Stimulated activated CD8-positive, alpha-beta memory T cell treated with anti-CD3 and anti-CD28 coated beads, Interleukin-4, amount 100 ng/mL, for 1 hour (primary cell): ENCODE measurements around the gene TEX19.
"Not testable (repeated sequence)": the region's sequence is repeated elsewhere in the genome, so short reads cannot be mapped to it uniquely, and the experiment has no call there.

Experiments
- DNase-seq, 2 donors: peaks; one replicate each; pipeline ENCODE4 v3.0.0-alpha.2; 2020; ENCODE audit warnings: low read depth in 2 of 2, low spot score in 1 of 2

The TEX19 gene

GRCh38 chr17:82406131-82406671 is 47.2 kb downstream of the TEX19 start:
- DNase-seq, result no peak

GRCh38 chr17:82407255-82407654 is 48.2 kb downstream of the TEX19 start:
- no peak for DNase-seq

DNA sequence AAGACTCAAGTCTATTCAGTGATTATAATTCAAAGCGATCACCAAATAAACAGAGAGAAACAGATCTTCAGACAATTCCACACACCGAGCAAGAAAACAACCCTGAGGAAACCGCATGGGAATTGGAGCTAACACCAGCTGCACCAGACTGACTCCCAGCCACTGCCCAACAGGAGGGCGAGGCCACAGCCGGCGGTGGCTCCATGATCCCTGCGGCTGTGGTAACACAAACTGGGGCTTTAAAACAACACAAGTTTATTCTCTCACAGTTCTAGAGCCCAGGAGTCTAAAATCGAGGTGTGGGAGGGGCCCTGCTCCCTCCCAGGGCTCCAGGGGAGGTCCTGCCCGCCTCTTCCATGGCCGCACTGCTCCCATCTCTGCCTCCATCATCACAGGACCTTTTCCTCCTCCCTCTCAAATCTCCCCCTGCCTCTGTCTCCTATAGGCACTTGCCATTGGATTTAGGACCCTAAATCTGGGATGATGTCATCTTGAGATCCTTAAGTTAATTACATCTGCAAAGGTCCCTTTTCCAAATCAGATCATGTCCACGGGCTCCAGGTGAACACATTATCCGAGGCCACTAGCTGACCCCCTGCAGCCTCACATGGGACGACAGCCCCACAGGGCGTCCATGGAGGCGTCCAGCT is 49.4 kb downstream of the TEX19 start:
- DNase-seq, result no peak

DNA sequence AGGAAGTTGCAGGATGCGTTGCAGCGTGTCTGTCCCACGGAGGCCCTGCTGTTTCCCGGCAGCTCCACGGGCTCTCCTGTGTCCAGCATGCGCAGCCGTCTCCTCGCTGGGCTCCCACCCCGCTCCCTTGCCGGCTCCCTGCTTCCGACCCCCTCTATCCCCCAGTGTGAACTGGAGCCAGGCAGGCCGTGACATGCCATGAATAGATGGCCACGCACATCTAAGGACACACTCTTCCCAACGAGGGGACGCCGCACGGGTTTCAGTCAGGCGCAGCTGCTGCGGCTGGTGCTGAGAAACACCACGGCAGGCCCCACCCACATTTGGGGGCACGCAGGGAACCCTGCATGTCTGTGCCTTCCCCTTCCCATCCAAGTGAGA is 49.9 kb downstream of the TEX19 start:
- no peak for DNase-seq

GRCh38 chr17:82410014-82410716 is 51.1 kb downstream of the TEX19 start:
- no peak for DNase-seq

- no peak for DNase-seq
Measured at GRCh38 chr17:82411396-82412053, 52.5 kb downstream of the TEX19 start.

DNA sequence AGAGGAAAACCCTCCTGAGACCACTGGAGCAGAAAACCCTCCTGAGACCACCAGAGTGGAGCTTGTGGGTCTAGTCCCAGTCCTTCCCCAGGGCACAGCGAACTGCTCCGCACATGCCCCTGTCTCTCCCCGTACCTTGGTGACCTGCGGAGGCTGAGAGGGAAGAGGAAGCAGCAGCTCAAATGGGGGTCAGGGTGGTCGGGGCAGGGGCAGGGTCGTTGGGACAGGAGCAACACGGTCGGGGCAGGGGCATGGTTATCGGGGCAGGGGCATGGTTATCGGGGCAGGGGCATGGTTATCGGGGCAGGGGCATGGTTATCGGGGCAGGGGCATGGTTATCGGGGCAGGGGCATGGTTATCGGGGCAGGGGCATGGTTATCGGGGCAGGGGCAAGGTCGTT is 53.0 kb downstream of the TEX19 start:
- not testable (repeated sequence) for DNase-seq

DNA sequence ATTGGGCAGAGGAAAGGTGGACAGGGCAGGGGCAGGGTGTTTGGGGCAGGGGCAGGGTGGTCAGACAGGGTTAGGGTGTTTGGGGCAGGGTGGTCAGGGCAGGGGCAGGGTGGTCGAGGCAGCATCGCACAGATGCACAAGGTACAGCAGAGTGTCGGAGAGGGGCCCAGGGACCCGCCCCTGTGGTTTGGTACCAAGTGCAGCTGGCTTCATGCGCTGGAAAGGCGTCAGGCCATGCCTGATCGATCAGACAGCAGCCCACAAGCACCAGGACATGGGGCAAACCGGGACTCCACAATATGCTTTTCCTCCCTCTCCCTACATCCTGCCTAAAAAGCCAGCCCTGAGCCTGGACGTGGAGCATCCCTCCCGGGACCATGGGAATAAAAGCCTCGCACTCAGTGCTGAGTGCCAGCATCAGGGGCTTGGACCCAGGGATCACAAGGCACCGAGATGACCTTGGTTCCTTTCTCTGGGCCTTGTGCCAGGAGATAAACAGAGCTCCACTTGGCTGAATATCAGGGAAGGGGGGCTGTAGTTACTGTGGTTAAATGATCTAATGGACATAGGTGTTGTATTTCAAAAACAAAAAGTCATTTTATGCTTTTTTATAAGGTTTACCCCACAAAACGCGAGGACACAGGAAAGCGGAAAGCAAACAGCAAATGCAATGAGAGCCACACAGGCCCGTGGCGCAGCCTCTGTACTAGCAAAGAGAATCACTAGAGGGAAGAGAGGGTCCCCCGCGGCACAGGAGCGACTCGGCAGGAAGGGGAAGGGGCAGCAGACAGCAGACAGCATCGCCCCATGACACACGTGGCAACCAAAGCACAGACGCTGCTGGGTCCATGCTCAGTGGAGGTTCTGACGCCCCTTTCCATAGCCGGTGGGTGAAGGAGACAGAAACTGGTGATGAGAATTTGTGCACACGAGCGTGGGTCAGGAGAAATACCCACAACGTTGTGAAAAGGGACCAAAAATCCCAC is 53.8 kb downstream of the TEX19 start:
- no peak for DNase-seq
